ENCODE measurements around the gene CEP128.

CEP128 gene

DNA sequence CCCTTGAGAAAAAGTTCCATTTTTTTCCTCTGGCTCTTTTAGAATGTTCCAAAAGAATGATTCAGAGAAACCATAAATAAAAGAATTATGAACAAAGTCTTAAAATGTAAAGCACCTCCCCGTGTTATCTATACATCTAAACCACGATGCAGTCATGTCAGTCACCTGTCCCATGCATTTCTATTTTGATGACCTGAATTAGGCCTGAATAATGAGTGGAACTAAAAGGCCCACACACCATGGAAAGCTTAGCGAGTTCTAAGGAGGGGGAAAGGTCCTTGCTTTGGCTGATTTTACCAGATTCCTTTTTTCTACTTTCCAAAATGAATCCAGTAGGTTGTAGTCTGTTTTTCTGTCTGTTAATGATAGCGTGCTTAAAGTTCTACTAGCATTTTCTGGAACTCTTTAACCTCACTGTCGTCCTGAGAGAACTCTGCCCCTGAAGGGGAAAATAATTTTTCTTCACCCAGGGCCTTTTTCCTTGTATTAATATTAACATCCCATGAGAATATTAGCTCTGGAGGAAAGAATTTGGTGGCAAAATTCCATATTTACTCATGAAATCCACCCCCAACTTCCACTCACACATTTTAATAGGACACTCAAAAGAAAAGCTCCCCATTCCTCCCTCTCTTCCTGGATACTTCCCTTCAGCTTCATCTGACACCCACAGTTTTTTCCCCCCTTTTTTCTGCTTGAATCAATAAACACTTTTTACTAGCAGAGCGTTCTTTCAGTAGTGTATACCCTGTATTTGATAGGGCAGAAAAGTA, 464.0 kb downstream of the CEP128 start:
- CTCF ChIA-PET = no interaction called here
- Mint-ChIP-seq H3K4me3 (no peak overlapping the region), H3K9me3 (peaks cover 6% of the 10 kb centered on the region), H3K4me1 (no peaks in the 10 kb centered on the region), H3K36me3 (no peaks in the 10 kb centered on the region), H3K27me3 (no peaks in the 10 kb centered on the region), H3K27ac (no peak overlapping the region)
- DNase-seq = no peak

DNA sequence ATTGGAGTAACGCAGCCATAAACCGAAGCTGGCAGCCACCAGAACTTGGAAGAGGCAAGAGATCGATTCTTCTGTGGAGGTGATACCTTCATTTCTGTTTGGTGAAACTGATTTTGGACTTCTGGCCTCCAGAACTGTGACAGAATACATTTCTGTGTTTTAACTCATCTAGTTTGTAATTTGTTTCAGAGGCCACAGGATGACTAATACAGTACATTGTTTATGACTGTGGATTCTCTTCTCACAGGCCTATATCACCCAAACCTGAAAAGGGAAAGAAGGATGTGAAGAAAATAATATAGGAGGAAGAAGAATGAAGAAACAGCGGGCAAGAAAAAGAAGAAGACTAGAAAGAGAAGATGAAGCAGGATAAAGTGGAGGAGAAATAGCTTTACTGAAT, 466.5 kb downstream of the CEP128 start:
- Mint-ChIP-seq H3K27ac (no peak overlapping the region), H3K9me3 (peaks cover 8% of the 10 kb centered on the region), H3K4me1 (no peaks in the 10 kb centered on the region), H3K4me3 (no peak overlapping the region), H3K36me3 (no peaks in the 10 kb centered on the region), H3K27me3 (no peaks in the 10 kb centered on the region)
- DNase-seq = no peak
- CTCF ChIA-PET = no interaction called here

DNA sequence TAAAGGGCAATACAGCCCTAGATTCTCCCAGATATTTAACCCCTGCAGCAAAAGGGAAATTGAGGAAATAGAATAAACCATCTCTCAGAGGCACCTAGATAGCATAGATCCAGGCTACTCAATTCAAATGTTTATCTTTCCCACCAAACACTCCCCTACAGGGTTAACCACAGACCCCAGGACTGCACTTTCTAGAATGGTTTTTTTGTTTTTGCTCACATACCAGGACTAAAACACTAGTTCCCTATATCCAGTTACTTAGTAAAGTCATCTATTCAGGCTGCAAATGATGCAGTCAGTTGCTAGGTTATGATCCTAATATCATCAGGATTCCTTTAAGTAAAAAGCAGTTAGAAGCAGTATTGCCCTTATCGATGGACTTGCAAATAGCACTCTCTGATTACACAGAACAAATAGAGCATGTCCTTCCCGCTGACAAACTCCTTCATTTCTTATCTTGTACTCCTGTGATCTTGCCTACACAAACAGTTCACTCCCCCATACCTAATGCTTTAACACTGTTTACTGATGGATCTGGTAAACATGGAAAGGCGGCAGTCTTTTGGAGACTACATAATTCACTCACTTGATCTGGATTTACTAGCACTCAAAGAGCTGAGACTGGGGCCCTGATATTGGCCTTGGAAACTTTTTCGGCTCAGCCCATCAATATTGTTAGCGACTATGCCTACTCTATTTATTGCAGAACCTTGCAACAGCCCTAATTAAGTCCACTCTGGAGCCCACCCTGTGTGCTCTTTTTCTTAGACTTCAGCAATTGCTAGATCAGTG, 473.0 kb downstream of the CEP128 start:
- no peaks in the 10 kb centered on the region for H3K36me3 Mint-ChIP-seq
- no peaks in the 10 kb centered on the region for H3K4me1 Mint-ChIP-seq
- peaks cover 3% of the 10 kb centered on the region for H3K9me3 Mint-ChIP-seq
- H3K27ac Mint-ChIP-seq = no peak overlapping the region
- H3K27me3 Mint-ChIP-seq = no peaks in the 10 kb centered on the region
- no peak for DNase-seq
- H3K4me3 Mint-ChIP-seq = no peak overlapping the region
- CTCF ChIA-PET = no interaction called here

DNA sequence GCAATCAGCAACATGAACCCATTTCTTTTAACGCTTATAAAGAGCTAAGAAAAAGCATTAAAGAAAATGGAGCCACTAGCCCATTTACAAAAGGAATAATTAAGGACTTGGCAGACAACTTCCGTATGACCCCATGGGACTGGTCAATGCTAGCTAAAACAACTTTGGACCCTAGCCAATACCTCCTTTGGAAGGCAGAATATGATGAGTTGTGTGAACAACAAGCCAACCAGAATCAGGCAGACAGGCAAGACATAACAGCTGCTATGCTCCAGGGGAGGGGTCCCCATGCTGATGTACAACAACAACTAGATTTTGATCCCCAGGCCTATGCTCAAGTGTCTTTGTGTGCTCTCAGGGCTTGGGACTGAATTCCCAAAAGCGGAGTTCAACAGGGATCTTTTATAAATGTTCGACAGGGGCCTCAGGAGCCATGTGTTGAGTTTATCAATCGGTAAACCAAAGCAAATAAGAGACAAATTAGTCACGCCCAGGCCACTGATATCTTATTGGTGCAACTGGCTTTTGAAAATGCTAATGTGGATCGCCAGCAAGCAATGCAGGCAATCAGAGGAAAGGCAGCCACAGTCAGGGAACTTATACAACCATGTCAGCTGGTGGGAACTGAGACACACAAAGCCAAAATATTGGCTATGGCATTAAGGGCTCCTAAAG, 475.9 kb downstream of the CEP128 start:
- CTCF ChIA-PET = no interaction called here
- Mint-ChIP-seq H3K9me3 (peaks cover 2% of the 10 kb centered on the region), H3K4me3 (no peak overlapping the region), H3K27ac (no peak overlapping the region), H3K4me1 (no peaks in the 10 kb centered on the region), H3K36me3 (no peaks in the 10 kb centered on the region), H3K27me3 (no peaks in the 10 kb centered on the region)
- no peak for DNase-seq

DNA sequence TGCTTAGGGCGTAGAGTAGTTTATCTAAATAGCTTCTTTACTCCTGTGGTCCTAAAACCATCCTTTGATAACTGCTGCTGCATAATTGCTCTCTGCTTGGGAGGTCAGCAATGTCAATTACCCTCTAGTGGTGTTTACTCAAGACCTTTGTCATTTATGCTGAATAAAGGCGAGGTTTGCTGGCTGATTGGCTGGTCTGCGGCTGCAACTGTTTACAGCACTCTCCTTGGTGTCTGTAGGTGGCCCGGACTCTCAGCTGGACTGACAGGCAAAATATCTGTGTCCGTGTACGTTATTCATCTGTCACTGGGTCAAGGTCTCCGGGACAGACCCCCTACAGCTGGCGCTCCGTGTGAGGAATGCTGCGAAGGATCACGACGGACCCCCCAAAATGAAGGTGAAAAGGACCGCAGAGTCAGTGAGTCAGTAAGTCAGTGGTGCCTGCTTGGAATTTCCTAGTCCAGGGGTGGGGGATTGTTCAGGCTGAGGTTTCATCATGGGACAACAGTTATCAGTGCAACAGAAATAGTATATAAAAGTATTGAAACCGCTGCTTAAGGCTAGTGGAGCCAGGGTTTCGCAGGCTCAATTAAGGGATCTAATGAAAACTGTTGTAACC, 476.9 kb downstream of the CEP128 start:
- no peaks in the 10 kb centered on the region for H3K4me1 Mint-ChIP-seq
- no peaks in the 10 kb centered on the region for H3K27me3 Mint-ChIP-seq
- H3K27ac Mint-ChIP-seq = no peak overlapping the region
- no peak overlapping the region for H3K4me3 Mint-ChIP-seq
- H3K36me3 Mint-ChIP-seq = no peaks in the 10 kb centered on the region
- DNase-seq = no peak
- CTCF ChIA-PET = no interaction called here
- peaks cover 2% of the 10 kb centered on the region for H3K9me3 Mint-ChIP-seq

DNA sequence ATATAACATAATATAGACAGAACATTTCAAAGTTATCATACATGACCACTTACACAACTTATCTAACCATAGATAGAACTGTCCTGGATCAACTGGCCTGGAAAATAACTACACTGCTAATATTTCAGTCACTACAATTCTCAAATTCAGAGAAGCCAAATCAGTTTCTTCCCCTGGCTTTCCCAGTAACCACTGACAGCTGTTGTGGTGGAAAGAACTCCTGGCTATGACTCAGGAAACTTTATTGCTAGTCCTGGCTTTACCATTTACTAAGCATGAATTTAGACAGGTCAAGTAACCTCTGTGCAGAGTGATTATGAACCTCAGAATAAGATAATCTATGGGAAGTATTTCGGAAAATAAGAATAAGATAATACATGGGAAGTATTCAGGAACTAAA, 485.3 kb downstream of the CEP128 start:
- Mint-ChIP-seq H3K27me3 (no peaks in the 10 kb centered on the region), H3K36me3 (no peaks in the 10 kb centered on the region)
- no peak for DNase-seq

DNA sequence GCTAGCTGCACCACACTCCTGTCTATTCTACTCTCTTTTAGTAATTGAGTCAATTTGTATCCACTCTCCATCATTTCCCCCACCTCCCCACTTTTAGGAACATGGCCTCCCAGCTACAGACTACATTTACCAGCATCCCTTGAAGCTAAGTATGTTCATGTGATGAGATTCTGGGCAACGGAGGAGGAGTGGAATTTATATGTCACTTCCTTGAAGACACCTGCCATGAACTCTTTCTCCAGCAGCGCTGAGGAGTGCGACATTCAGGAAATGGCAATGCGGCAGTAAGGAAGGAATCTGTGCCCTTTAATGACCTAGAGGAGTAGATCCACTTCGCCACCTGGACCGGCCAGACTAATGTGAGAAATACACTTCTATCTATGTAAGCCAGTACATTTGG, 486.5 kb downstream of the CEP128 start:
- H3K27ac Mint-ChIP-seq = no peak overlapping the region
- H3K4me3 Mint-ChIP-seq = no peak overlapping the region
- CTCF ChIA-PET = no interaction called here
- no peaks in the 10 kb centered on the region for H3K4me1 Mint-ChIP-seq
- no peaks in the 10 kb centered on the region for H3K27me3 Mint-ChIP-seq
- peaks cover 4% of the 10 kb centered on the region for H3K9me3 Mint-ChIP-seq
- no peak for DNase-seq
- no peaks in the 10 kb centered on the region for H3K36me3 Mint-ChIP-seq

More for the DNA sequence above, 485.3 kb downstream of the CEP128 start:
- Mint-ChIP-seq H3K4me3 (no peak overlapping the region), H3K9me3 (peaks cover under 1% of the 10 kb centered on the region), H3K27ac (no peak overlapping the region), H3K4me1 (no peaks in the 10 kb centered on the region)
- CTCF ChIA-PET = no interaction called here

DNA sequence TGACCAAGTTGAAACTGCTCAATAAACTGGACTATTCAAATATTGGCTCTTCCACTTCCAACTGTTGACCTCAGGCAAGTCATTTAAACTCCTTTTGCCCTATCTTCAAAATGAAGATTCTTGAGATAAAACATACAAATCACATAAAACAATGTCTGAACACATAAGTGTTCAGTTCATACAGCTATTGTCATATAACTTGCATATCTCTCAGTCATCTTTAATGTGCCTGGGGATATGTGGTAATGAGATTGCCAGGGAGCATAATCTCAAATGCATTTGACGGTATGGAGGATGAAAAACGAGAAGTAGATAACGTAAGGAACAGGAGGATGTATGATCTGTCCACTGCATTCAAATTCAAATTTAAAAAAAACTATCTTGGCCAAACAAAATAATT, 493.3 kb downstream of the CEP128 start:
- no peaks in the 10 kb centered on the region for H3K36me3 Mint-ChIP-seq
- no peaks in the 10 kb centered on the region for H3K4me1 Mint-ChIP-seq
- H3K4me3 Mint-ChIP-seq = no peak overlapping the region
- no peak for DNase-seq
- no peak overlapping the region for H3K27ac Mint-ChIP-seq
- CTCF ChIA-PET = no interaction called here
- no peaks in the 10 kb centered on the region for H3K27me3 Mint-ChIP-seq
- H3K9me3 Mint-ChIP-seq = peaks cover 10% of the 10 kb centered on the region

DNA sequence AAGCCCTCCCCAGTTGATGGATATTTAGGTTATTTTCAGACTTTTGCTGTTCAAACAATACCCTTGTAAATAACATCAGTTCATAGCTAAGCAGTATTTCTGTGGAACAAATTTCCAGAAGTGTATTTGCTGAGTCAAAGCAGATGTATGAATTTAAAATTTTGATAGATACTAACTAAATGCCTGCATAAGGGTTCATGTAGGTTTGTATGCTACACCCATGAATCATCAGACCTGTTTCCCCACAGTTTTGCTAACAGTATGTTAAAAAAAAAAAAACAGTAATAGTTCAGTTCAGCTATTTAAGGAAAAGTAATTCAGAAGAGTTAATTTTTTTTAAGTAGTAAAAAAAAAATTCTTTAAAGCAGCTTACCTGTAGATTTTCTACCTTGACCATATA, 494.1 kb downstream of the CEP128 start:
- H3K36me3 Mint-ChIP-seq = no peaks in the 10 kb centered on the region
- H3K4me1 Mint-ChIP-seq = no peaks in the 10 kb centered on the region
- H3K9me3 Mint-ChIP-seq = peaks cover 10% of the 10 kb centered on the region
- no peaks in the 10 kb centered on the region for H3K27me3 Mint-ChIP-seq
- no peak overlapping the region for H3K27ac Mint-ChIP-seq
- no peak for DNase-seq
- H3K4me3 Mint-ChIP-seq = no peak overlapping the region
- CTCF ChIA-PET = no interaction called here

Data from activated naive CD4-positive, alpha-beta T cell treated with anti-CD3 and anti-CD28 coated beads, Interleukin-2, amount 10 ng/mL, durations not matched to agents 7 days and 5 days (primary cell).